ENCODE data around the gene CASP2. TPM values are rescaled to one million over a fixed set of nuclear protein-coding genes. Genes with fewer than 3 reads are reported as not detected.
A peak's percentile ranks its signal among the peaks of the same experiment; 100 is the strongest.

CASP2 gene
- total RNA-seq, 4 donors from 2014 or later = 7.7 to 21.6 (median 13.3) TPM

GRCh38 chr7:143300959-143301935 lies 13.1 kb downstream of the CASP2 start:
- DNase-seq (ENCODE audit: low spot score) (no peak), ATAC-seq (ENCODE audit: low FRiP score) (no peak)
- TF ChIP-seq CTCF (IDR thresholded peaks at IDR 0.05) = no peak

- no peak for DNase-seq (ENCODE audit: low spot score)
- no peak for ATAC-seq (ENCODE audit: low FRiP score)
- no peak for TF ChIP-seq CTCF (IDR thresholded peaks at IDR 0.05)
Observed at GRCh38 chr7:143303733-143304132, 15.6 kb downstream of the CASP2 start.

- TF ChIP-seq CTCF (IDR thresholded peaks at IDR 0.05) = no peak
- no peak for ATAC-seq (ENCODE audit: low FRiP score)
- no peak for DNase-seq (ENCODE audit: low spot score)
Observed at GRCh38 chr7:143304938-143305337, 16.8 kb downstream of the CASP2 start.

GRCh38 chr7:143305423-143306070 lies 17.4 kb downstream of the CASP2 start:
- no peak for TF ChIP-seq CTCF (IDR thresholded peaks at IDR 0.05)
- DNase-seq (ENCODE audit: low spot score) = peak; percentile 75
- no peak for ATAC-seq (ENCODE audit: low FRiP score)

- TF ChIP-seq CTCF (IDR thresholded peaks at IDR 0.05) = no peak
- ATAC-seq (ENCODE audit: low FRiP score) (no peak), DNase-seq (ENCODE audit: low spot score) (no peak)
Observed at GRCh38 chr7:143308632-143309031, 20.5 kb downstream of the CASP2 start.

GRCh38 chr7:143314127-143314526 lies 26.0 kb downstream of the CASP2 start:
- no peak for ATAC-seq (ENCODE audit: low FRiP score)
- DNase-seq (ENCODE audit: low spot score) = no peak
- TF ChIP-seq CTCF (IDR thresholded peaks at IDR 0.05) = no peak
